Gastroesophageal sphincter (tissue), 3 donors: ENCODE data around the gene PPL.

Experiments used
- CTCF ChIP-seq, 4 experiments: fragments of 200-600 bp in 2 of 4; fragments of 450-650 bp in 2 of 4; sonication (generic) in 1 of 4; IDR thresholded peaks; one replicate each; pipeline ENCODE4 v1.5.1; 2017 to 2019; ENCODE audit warnings: antibody characterized with exemption in 4 of 4, mild to moderate bottlenecking in 2 of 4, moderate library complexity in 2 of 4
- EP300 ChIP-seq: sonication (generic); formaldehyde crosslinking; IDR thresholded peaks from one replicate; pipeline ENCODE4 v1.6.1; 2017; ENCODE audit warnings: antibody characterized with exemption, mild to moderate bottlenecking
- POLR2AphosphoS5 ChIP-seq: sonication (generic); formaldehyde crosslinking; IDR thresholded peaks from one replicate; pipeline ENCODE4 v1.6.1; 2017; ENCODE audit warnings: antibody characterized with exemption

GRCh38 chr16:4942481-4942880 lies 5.5 kb upstream of the PPL start:
- no peak for TF ChIP-seq POLR2AphosphoS5
- TF ChIP-seq EP300, result no peak
- TF ChIP-seq CTCF (IDR thresholded peaks at IDR 0.05), result no peak
